MM.1S (cell line): ENCODE data around the gene TDRD7.

Experiments
- EZH2 ChIP-seq: fragments of 300-600 bp; sonication (generic); optimal IDR thresholded peaks from 2 replicates; pipeline ENCODE3; 2017; ENCODE audit warnings: low read depth, mild to moderate bottlenecking, antibody characterized with exemption, low read length, mixed read lengths
- TF ChIP-seq, protein P1 (sequence below): fragments of 300-600 bp; sonication (generic); IDR thresholded peaks from 2 replicates; pipeline ENCODE4 v1.5.1; 2016; ENCODE audit warnings: antibody characterized with exemption, low read length, mixed read lengths

DNA sequence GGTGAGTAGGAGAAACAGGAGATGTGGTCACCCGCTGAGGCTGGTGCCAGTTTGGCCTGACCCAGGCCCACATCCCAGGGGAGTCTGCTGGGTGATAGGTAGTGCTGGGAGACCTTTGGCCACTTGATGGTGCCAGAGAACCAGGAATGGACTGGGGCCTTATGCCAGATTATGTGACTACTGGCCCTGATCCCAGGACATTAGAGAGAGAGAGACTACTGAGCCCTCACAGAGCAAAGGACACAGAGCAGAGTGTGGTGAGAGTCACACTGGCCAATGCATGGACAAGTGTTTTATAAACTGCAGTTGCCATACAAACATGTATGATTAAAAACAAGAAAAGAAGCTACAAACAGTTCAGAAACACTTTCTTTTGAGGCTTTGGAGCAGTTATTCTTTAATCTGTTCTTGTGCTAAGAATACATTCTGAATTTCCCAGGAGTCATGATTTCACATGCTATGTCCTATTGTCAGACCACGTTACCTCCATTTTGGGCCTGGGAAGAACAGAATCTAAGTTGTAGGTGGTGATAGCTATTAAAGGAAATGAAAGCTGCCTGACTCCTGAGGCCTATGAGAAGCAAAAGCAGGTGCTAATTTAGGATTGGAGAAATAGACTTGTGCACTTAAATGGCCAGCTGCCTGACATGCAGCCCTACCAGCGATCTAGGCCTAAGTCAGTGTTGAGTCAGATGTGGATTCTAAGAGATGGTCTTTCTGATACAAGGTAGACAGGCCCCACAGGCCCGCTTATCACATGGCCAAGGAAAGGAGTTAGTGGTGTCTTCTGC is 57.0 kb downstream of the TDRD7 start:
- TF ChIP-seq, protein P1, sequence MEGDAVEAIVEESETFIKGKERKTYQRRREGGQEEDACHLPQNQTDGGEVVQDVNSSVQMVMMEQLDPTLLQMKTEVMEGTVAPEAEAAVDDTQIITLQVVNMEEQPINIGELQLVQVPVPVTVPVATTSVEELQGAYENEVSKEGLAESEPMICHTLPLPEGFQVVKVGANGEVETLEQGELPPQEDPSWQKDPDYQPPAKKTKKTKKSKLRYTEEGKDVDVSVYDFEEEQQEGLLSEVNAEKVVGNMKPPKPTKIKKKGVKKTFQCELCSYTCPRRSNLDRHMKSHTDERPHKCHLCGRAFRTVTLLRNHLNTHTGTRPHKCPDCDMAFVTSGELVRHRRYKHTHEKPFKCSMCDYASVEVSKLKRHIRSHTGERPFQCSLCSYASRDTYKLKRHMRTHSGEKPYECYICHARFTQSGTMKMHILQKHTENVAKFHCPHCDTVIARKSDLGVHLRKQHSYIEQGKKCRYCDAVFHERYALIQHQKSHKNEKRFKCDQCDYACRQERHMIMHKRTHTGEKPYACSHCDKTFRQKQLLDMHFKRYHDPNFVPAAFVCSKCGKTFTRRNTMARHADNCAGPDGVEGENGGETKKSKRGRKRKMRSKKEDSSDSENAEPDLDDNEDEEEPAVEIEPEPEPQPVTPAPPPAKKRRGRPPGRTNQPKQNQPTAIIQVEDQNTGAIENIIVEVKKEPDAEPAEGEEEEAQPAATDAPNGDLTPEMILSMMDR = peak; percentile 96
- TF ChIP-seq EZH2 = no peak
